HG02571 (cell line): ENCODE data around the gene ZNF441.
"Not testable (repeated sequence)": the region's sequence is repeated elsewhere in the genome, so short reads cannot be mapped to it uniquely, and the experiment has no call there.

Experiments used
- ATAC-seq: cut with Tn5 transposase; IDR thresholded peaks from one replicate; pipeline ENCODE4 v1.9.1; 2021; ENCODE audit warnings: mild to moderate bottlenecking, moderate library complexity; ENCODE audit not compliant: unreplicated experiment

The ZNF441 gene

GRCh38 chr19:11776669-11777068 is 9.9 kb downstream of the ZNF441 start:
- not testable (repeated sequence) for ATAC-seq

- no peak for ATAC-seq
Measured at GRCh38 chr19:11780431-11781020, 13.7 kb downstream of the ZNF441 start.

DNA sequence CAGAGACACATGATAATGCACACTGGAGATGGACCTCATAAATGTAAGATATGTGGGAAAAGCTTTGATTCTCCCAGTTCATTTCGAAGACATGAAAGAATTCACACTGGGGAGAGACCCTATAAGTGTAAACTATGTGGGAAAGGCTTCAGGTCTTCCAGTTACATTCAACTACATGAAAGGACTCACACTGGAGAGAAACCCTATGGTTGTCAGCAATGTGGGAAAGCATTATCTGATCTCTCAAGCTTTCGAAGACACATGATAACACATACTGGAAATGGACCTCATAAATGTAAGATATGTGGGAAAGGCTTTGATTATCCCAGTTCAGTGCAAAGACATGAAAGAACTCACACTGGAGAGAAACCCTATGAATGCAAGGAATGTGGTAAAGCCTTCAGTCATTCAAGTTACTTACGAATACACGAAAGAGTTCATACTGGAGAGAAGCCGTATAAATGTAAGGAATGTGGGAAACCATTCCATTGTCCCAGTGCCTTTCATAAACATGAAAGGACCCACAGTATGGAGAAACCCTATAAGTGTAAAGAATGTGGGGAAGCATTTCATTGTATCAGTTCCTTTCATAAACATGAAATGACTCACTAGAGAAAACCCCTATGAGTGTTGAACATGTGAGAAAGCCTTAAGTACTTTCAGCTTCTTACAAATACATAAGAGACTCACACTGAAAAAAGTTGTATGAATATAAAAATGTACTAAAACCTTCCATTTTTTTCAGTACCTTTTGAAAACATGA is 14.7 kb downstream of the ZNF441 start:
- ATAC-seq = no peak

DNA sequence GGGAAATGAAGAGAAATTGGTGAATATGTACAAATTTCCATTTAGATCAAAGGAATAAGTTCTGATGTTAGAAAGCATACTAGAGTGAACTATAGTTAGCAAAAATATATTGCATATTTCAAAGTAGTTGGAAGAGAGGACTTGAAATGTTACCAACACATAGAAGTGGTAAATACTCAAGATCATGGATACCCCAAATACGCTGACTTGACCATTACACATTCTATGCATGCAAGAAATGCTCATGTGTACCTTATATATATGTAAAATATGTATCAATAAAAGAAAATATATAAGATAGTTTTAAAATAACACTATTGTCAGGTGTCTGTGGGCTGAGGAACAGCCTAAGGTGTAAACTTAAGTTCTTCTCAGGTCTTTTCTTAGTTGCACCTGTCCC is 17.0 kb downstream of the ZNF441 start:
- no peak for ATAC-seq

DNA sequence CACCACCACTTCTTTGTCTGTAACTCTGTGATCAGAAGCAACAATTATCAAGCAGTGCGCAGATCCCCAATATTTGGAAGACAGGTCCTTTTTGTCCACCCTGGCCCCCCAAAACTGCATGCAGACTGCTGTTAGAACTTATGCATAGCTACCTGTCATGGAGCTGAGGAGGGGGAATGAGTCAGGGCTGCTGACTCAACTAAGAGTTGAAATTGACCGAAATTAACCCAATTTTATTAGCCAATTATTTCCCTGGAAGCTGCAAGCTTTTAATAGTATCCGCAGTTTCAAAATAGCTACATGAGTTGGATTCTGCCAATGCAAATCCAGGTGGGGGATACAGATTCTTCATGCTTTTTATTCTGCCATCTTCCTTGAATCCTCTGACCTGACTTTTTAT is 17.6 kb downstream of the ZNF441 start:
- no peak for ATAC-seq

DNA sequence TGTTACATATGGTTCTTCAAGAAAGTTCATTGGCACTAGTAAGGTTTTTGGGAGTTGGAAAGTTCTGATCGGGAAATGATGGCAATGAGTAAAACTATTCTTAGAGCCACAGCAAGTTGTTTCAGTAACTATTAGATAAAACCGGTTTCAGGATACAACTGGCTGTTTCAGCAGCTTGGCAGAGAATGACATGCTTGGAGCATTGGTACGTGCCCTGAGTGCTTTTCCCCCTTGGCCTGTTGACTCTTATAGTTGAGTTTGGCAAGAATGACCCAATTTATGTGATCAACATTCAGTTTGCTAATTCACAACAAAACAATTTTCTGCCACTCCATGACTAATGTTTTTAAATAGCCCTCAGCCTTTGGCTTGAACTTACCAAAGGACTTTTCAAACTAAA is 20.7 kb downstream of the ZNF441 start:
- ATAC-seq = no peak

DNA sequence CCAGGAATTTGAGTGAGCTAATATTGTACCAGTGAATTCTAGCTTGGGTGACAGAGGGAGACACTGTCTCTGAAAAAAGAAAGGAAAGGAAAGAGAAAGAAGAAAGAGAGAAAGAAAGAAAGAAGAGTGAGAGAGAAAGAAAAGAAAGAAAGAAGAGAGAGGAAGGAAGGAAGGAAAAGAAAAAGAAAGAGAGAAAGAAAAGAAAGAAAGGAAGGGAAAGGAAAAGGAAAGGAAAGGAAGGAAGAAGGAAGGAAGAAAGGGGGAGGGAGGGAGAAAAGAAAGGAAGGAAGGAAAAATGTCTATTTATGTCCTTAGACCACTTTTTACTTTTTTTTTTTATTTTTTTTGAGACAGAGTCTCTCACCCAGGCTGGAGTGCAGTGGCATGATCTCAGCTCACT is 26.1 kb downstream of the ZNF441 start:
- no peak for ATAC-seq

DNA sequence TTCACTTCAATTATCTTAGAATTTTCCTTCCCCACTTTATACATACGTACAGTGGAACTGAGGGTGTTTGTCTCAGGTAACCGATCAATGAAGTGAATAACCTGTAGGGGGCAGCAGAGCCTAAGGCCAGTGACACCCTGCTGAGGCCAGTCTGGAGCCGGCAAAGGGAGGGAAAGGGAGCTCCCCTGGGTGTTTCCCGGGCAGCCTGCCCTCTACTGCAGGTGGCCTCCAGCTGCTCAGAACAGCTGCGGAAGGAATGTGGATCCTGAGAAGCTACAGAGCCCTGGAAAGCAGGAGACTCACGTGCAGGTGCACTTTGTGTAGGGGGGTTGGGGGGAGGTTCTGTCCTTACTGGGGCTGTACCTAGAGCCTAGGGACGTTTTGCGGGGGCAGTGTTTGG is 30.7 kb downstream of the ZNF441 start:
- peak; percentile 61 for ATAC-seq

DNA sequence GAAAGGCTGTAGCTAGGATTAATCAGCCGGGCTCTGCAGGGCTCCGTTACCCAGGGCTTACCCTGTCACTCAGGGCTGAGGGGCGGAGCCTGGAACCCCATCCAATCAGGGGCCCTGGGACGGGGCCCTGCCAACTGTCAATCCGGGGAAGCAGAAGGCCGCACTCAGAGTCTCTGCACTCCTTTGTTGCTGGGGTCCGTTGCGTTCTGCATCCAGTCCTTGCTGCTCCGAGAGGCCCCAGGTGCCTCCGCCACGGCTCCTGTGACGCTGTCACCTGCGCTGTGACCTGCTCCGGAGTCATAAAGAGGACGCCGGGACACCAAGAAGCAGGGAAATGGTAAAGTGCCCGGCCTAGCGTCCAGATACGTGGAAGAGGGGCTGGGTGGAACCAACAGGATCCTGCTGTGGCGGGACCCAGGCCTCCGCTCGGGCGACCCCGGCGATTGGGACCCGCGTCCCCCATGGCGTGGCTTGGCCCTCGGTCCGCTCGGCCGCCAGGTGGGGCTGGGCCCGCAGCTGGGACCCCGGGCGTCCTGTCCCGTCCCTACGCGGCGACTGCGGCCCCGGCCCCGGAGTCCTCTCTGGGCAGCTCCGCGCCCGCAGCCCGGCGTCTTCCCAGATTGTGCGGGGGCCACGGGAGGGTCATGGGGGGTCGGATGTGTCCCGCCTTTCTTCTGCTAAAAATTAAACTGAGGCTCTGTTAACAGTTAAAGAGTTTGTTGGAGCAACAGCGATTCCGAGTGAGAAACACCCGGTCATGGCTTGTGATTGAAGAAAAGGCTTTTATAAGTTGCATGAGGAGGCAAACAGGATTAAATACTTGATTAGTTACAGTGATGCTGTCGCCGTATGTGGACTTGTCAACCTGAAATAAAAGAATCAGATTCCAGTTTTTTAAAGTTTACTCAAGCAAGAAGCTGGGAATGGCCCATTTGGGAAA is 31.9 kb downstream of the ZNF441 start, which contains the start of gene ZNF491:
Gene ZNF491, plus strand, starts transcription at position 133 of the 940 bp plus-strand sequence. CDS start 7,431 bp downstream, outside the sequence.
- ATAC-seq = peak; percentile 92

GRCh38 chr19:11806354-11807098 is 39.7 kb downstream of the ZNF441 start:
- no peak for ATAC-seq

GRCh38 chr19:11807099-11807380 is 40.2 kb downstream of the ZNF441 start:
- ATAC-seq = no peak

GRCh38 chr19:11813703-11814028 is 46.9 kb downstream of the ZNF441 start:
- ATAC-seq = peak; percentile 20

DNA sequence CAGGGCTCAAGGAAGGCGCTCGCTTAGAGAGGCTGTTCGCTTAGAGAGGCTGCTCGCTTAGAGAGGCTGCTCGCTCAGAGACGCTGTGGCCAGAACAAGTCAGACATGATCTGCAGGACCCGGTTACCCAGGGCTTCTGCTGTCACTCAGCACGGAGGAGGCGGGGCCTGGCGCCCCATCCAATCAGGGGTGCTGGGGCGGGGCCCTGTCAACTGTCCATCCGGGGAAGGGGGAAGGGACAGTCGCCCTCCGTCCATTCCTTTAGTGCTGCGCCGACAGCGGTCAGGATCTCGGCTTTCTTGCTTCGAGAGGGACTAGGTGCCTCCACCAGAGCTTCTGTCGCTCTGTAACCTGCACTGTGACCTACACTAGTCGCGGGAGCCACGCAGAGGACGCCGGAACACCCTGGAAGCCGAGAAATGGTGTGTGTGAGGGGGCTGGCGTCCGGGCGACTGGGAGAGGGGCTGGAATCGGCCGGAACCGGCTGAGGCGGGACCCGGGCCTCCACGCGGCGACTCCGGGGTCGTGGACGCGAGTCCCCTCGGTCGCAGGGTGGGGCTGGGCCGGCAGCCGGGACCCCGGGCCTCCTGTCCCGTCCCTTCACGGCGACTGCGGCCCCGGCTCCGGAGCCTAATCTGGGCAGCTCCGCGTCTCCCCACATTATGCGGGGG is 47.4 kb downstream of the ZNF441 start, which contains the start of gene ZNF440:
Gene ZNF440, plus strand, starts transcription at position 245 of the 671 bp plus-strand sequence. Its CDS starts 175 bp downstream, at position 420.
- peak; percentile 97 for ATAC-seq

DNA sequence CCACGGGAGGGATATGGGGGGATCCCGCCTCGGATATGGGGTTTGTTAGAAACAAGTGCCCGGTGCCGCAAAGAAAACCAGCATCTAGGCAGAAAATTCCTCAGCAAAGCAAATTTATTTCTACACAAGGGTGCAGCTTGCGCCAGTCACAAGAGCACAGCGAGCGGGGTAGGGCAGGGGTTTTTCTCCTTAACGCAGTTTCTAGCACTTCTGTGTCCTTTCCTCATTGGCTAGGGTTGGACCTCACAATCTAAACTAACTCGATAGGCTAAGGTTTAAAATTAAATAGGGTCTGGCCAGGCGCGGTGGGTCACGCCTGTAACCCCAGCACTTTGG is 47.9 kb downstream of the ZNF441 start:
- ATAC-seq = no peak

- no peak for ATAC-seq
Measured at GRCh38 chr19:11821474-11822109, 54.8 kb downstream of the ZNF441 start.

DNA sequence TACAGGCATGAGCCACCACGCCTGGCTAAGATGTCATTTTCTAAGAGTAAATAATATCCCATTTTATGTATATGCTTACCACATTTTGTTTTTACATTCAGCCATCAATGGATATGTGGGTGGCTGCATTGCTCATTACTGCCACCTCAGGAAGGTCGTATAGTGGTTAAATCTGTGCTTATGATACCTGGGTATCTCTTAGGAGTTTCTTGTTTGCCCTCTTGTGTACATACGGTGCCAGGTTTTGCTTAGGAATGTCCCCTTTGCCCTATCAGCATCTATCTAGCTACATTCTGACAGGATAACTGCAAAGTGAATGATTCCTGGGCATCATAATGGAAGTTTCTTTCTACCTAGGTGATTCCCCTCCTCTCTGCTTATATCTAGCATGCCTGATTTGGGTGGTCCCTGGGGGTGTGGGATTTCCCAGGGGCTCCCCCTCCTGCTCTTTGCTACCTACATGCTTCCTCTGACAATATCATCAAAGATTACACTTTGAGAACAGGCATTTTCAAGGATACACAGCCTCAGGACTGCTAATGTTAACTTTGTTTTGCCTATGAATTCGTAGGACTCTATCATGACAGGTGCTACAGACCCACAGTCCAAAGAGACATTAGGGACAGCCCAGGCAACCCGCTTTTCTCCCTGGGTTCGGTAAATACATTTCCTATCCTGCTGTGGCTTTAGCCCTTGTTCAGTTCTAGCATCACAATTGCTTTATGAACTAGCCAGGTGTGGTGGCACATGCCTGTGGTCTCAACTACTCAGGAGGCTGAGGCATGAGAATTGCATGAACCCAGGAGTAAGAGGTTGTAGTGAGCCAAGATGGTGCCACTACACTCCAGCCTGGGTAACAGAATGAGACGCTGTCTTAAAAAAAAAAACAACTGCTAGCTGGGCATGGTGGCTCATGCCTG is 62.4 kb downstream of the ZNF441 start:
- not testable (repeated sequence) for ATAC-seq

GRCh38 chr19:11832253-11832912 is 65.6 kb downstream of the ZNF441 start:
- ATAC-seq = no peak

DNA sequence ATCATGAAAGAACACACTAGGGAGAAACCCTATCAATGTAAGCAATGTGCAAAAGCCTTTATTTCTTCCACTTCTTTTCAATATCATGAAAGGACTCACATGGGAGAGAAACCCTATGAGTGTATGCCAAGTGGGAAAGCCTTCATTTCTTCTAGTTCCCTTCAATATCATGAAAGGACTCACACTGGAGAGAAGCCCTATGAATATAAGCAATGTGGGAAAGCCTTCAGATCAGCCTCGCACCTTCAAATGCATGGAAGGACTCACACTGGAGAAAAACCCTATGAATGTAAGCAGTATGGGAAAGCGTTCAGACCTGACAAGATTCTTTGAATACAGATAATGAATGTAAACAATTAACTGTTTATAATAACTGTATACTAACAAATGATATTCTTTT is 66.7 kb downstream of the ZNF441 start:
- no peak for ATAC-seq
